ENCODE data around the gene UNC5B.

Gene UNC5B

GRCh38 chr10:71212318-71213126 is at the start of gene UNC5B:
TSS of gene UNC5B (plus strand) at chr10:71212570. CDS start at chr10:71212986, 416 bp downstream.
- no peak for DNase-seq

GRCh38 chr10:71173466-71173865 is 38.9 kb upstream of the UNC5B start:
- no peak for DNase-seq

- no peak for DNase-seq
Measured at GRCh38 chr10:71176661-71177060, 35.7 kb upstream of the UNC5B start.

- no peak for DNase-seq
Measured at GRCh38 chr10:71177651-71178199, 34.6 kb upstream of the UNC5B start.

GRCh38 chr10:71178880-71179279 is 33.5 kb upstream of the UNC5B start:
- no peak for DNase-seq

GRCh38 chr10:71179382-71179781 is 33.0 kb upstream of the UNC5B start:
- no peak for DNase-seq

GRCh38 chr10:71184421-71184820 is 27.9 kb upstream of the UNC5B start:
- DNase-seq, result no peak

- DNase-seq, result no peak
Measured at GRCh38 chr10:71185209-71185608, 27.2 kb upstream of the UNC5B start.

GRCh38 chr10:71187197-71187596 is 25.2 kb upstream of the UNC5B start:
- DNase-seq, result no peak

GRCh38 chr10:71187600-71187999 is 24.8 kb upstream of the UNC5B start:
- DNase-seq, result no peak

GRCh38 chr10:71188201-71188600 is 24.2 kb upstream of the UNC5B start:
- no peak for DNase-seq

GRCh38 chr10:71191019-71191418 is 21.4 kb upstream of the UNC5B start:
- DNase-seq, result no peak

GRCh38 chr10:71191551-71192076 is 20.8 kb upstream of the UNC5B start:
- DNase-seq, result no peak

- no peak for DNase-seq
Measured at GRCh38 chr10:71193516-71193915, 18.9 kb upstream of the UNC5B start.

- DNase-seq, result no peak
Measured at GRCh38 chr10:71197955-71198354, 14.4 kb upstream of the UNC5B start.

- no peak for DNase-seq
Measured at GRCh38 chr10:71201849-71202248, 10.5 kb upstream of the UNC5B start.

- no peak for DNase-seq
Measured at GRCh38 chr10:71202314-71202713, 10.1 kb upstream of the UNC5B start.

GRCh38 chr10:71203124-71203523 is 9.2 kb upstream of the UNC5B start:
- no peak for DNase-seq

- no peak for DNase-seq
Measured at GRCh38 chr10:71203716-71204115, 8.7 kb upstream of the UNC5B start.

- no peak for DNase-seq
Measured at GRCh38 chr10:71204746-71205145, 7.6 kb upstream of the UNC5B start.

- DNase-seq, result no peak
Measured at GRCh38 chr10:71205468-71205867, 6.9 kb upstream of the UNC5B start.

GRCh38 chr10:71206911-71207310 is 5.5 kb upstream of the UNC5B start:
- DNase-seq, result no peak

GRCh38 chr10:71207578-71207977 is 4.8 kb upstream of the UNC5B start:
- no peak for DNase-seq

- no peak for DNase-seq
Measured at GRCh38 chr10:71209352-71209715, 3.0 kb upstream of the UNC5B start.

Measured in activated CD4-positive, CD25-positive, alpha-beta regulatory T cell (primary cell).